ENCODE measurements around the gene ANKRD50. TPM values are rescaled to one million over a fixed set of nuclear protein-coding genes. Genes with fewer than 3 reads are reported as not detected.
A peak's percentile ranks its signal among the peaks of the same experiment; 100 is the strongest.

The ANKRD50 gene
- total and polyA plus RNA-seq, 2 of the 4 experiments (the other 2 are of a cell fraction), result 8.1 to 35.3 TPM

- Histone ChIP-seq H3K79me1 (ENCODE audit: low read depth in 1 of 2, low read length in 2 of 2) (no peaks in the 10 kb centered on the region), H3K27ac (ENCODE audit: insufficient read depth, low read length) (no peak overlapping the region), H3K14ac (replicated peaks; ENCODE audit: low read depth, low read length) (no peak overlapping the region), H2AK5ac (ENCODE audit: low read depth, low read length) (no peak overlapping the region), H2BK20ac (ENCODE audit: low read depth, low read length) (no peak overlapping the region), H3K27me3 (ENCODE audit: control insufficient read depth, insufficient read depth, low read length) (no peaks in the 10 kb centered on the region), H3K56ac (ENCODE audit: extremely low read depth, insufficient read depth, low read length) (no peak overlapping the region), H2AFZ (replicated peaks; ENCODE audit: low read length, poor library complexity) (no peak overlapping the region), H3K9me1 (ENCODE audit: insufficient read depth, low read length) (no peaks in the 10 kb centered on the region), H2BK15ac (ENCODE audit: low read depth, low read length) (no peak overlapping the region), H3K23ac (ENCODE audit: low read depth, low read length) (no peak overlapping the region), H4K20me1 (ENCODE audit: insufficient read depth, low read length) (no peaks in the 10 kb centered on the region), H4K8ac (ENCODE audit: low read depth in 2 of 2, low read length in 2 of 2) (no peak overlapping the region), H3K4ac (ENCODE audit: low read depth, low read length) (no peak overlapping the region), H3K9me3 (ENCODE audit: control insufficient read depth, insufficient read depth, low read length) (no peaks in the 10 kb centered on the region), H3K4me1 (ENCODE audit: control insufficient read depth, insufficient read depth, low read length) (no peaks in the 10 kb centered on the region), H4K91ac (ENCODE audit: insufficient read depth, low read depth, low read length) (no peak overlapping the region), H3K36me3 (ENCODE audit: control insufficient read depth, insufficient read depth, low read length) (no peaks in the 10 kb centered on the region), H4K5ac (ENCODE audit: low read depth, low read length) (no peak overlapping the region), H3K18ac (ENCODE audit: low read depth, low read length) (no peak overlapping the region), H2BK120ac (ENCODE audit: low read depth, low read length) (no peak overlapping the region), H3K4me2 (ENCODE audit: low read depth, low read length) (peak overlapping the region; percentile 66; the same call in 1 of the 2 replicates), H3K9ac (ENCODE audit: low read depth, low read length) (no peak overlapping the region), H2AK9ac (replicated peaks; ENCODE audit: low read depth, low read length, poor library complexity) (no peak overlapping the region), H2BK5ac (ENCODE audit: low read depth, low read length, poor library complexity, severe bottlenecking) (no peak overlapping the region), H3K4me3 (ENCODE audit: insufficient read depth, low read depth, low read length) (no peak overlapping the region)
- peak; percentile 63 for DNase-seq
- BruUV-seq (replicated peaks), result no TSS peak
- WGBS, 2 experiments (ENCODE audit: extremely low coverage in 2 of 2, insufficient read length in 1 of 2), result 100% methylated on average over 1 of the region's 5 CpGs; no CpG with 5 or more reads in 1 of the 2 experiments
- in situ Hi-C loops (cut with MboI; ENCODE audit: low sequenced_read_pairs), result no loop called here
- intact Hi-C loops (cut with micrococcal nuclease), result no loop called here
- TF ChIP-seq SMC3 (IDR thresholded peaks at IDR 0.05; ENCODE audit: low read depth, low read length) (no peak), FOS (IDR thresholded peaks at IDR 0.05; ENCODE audit: low read depth, low read length) (0 out of 2 replicates have a peak, but pooled peaks have one; percentile 18), RCOR1 (IDR thresholded peaks at IDR 0.05; ENCODE audit: insufficient replicate concordance, low read length) (no peak)
- ATAC-seq (ENCODE audit: low read depth), result peak; percentile 67
- CTCF ChIA-PET, result no interaction called here
- POLR2A ChIA-PET (ENCODE audit: unreplicated experiment), result no interaction called here
- dilution Hi-C loops (cut with HindIII; ENCODE audit: low sequenced_read_pairs, unreplicated experiment), result no loop called here
Measured at GRCh38 chr4:124727331-124727890, 14.9 kb upstream of the ANKRD50 start.

All from IMR-90 (cell line).